A673 (cell line): ENCODE results near the gene CRK. TPM values are rescaled to one million over a fixed set of nuclear protein-coding genes. Genes with fewer than 3 reads are reported as not detected.
A peak's percentile ranks its signal among the peaks of the same experiment; 100 is the strongest.

Experiments used
- BruUV-seq: library from RNA; stranded (reverse); fragments of 400-500 nt; replicated peaks from 2 replicates; lab custom pipeline; 2021; lab: Mats Ljungman, UMichigan
- CTCF ChIA-PET: fragments of 300-600 bp; sonication (Branson Sonifier 250); formaldehyde crosslinking; loops from one replicate; lab custom pipeline; 2022; ENCODE audit warnings: antibody characterized with exemption; lab: Charles Lee
- POLR2A ChIA-PET: fragments of 300-600 bp; sonication (Branson Sonifier 250); formaldehyde crosslinking; loops from one replicate; lab custom pipeline; 2022; ENCODE audit warnings: antibody characterized with exemption; ENCODE audit not compliant: low non-redundant PET; lab: Charles Lee
- DNase-seq: peaks from one replicate; pipeline ENCODE4 v3.0.0-alpha.2; 2015; ENCODE audit warnings: low spot score
- H3K27ac ChIP-seq: fragments of 200-600 bp; sonication (generic); 2 replicates; pipeline ENCODE4 v1.5.1; 2016; ENCODE audit warnings: mixed run types, low read depth, mild to moderate bottlenecking, mixed read lengths, antibody characterized with exemption, low read length; ENCODE audit not compliant: poor library complexity, severe bottlenecking
- H3K27me3 ChIP-seq: fragments of 200-600 bp; sonication (generic); replicated peaks from 2 replicates; pipeline ENCODE4 v1.6.1; 2017; ENCODE audit warnings: mixed run types, low read depth, mild to moderate bottlenecking, mixed read lengths, antibody characterized with exemption, low read length; ENCODE audit not compliant: insufficient read depth, poor library complexity
- H3K36me3 ChIP-seq: fragments of 200-600 bp; sonication (generic); 2 replicates; pipeline ENCODE4 v1.6.1; 2016; ENCODE audit warnings: mixed run types, mild to moderate bottlenecking, mixed read lengths, antibody characterized with exemption, low read length; ENCODE audit not compliant: insufficient read depth, poor library complexity, severe bottlenecking
- H3K4me1 ChIP-seq: fragments of 200-600 bp; sonication (generic); 2 replicates; pipeline ENCODE4 v1.6.1; 2017; ENCODE audit warnings: mixed run types, mild to moderate bottlenecking, mixed read lengths, antibody characterized with exemption, low read length; ENCODE audit not compliant: insufficient read depth, poor library complexity, severe bottlenecking
- H3K4me3 ChIP-seq: fragments of 200-600 bp; sonication (generic); 2 replicates; pipeline ENCODE4 v1.5.1; 2016; ENCODE audit warnings: low read depth, mixed run types, mild to moderate bottlenecking, mixed read lengths, low read length; ENCODE audit not compliant: poor library complexity, severe bottlenecking
- H3K9me3 ChIP-seq: fragments of 200-600 bp; sonication (generic); 2 replicates; pipeline ENCODE4 v1.6.1; 2016; ENCODE audit warnings: mixed run types, low read depth, mild to moderate bottlenecking, mixed read lengths, antibody characterized with exemption, low read length; ENCODE audit not compliant: poor library complexity, severe bottlenecking
- CTCF ChIP-seq: fragments of 300-800, 200-600 bp; sonication (generic); conservative IDR thresholded peaks from 2 replicates; pipeline ENCODE4 v1.5.1; 2017; ENCODE audit warnings: low read depth, mild to moderate bottlenecking, antibody characterized with exemption, low read length, moderate library complexity, mixed read lengths
- EZH2 ChIP-seq: fragments of 200-600 bp; sonication (generic); IDR thresholded peaks from 2 replicates; pipeline ENCODE4 v1.6.1; 2017; ENCODE audit warnings: borderline replicate concordance, low read depth, mild to moderate bottlenecking, mixed read lengths, antibody characterized with exemption, low read length; ENCODE audit not compliant: poor library complexity, severe bottlenecking
- intact Hi-C: fragments of 100-400 bp; cut with micrococcal nuclease; formaldehyde crosslinking; loops from one replicate; pipeline ENCODE4 v1.10.0; 2022; ENCODE audit not compliant: unreplicated experiment
- total RNA-seq: library from RNA; stranded (reverse); gene quantifications from 2 replicates; pipeline ENCODE4 v1.2.3, GENCODE V29; 2021

The CRK gene
- total RNA-seq, 1 experiment from 2014 or later = 85.9 TPM

DNA sequence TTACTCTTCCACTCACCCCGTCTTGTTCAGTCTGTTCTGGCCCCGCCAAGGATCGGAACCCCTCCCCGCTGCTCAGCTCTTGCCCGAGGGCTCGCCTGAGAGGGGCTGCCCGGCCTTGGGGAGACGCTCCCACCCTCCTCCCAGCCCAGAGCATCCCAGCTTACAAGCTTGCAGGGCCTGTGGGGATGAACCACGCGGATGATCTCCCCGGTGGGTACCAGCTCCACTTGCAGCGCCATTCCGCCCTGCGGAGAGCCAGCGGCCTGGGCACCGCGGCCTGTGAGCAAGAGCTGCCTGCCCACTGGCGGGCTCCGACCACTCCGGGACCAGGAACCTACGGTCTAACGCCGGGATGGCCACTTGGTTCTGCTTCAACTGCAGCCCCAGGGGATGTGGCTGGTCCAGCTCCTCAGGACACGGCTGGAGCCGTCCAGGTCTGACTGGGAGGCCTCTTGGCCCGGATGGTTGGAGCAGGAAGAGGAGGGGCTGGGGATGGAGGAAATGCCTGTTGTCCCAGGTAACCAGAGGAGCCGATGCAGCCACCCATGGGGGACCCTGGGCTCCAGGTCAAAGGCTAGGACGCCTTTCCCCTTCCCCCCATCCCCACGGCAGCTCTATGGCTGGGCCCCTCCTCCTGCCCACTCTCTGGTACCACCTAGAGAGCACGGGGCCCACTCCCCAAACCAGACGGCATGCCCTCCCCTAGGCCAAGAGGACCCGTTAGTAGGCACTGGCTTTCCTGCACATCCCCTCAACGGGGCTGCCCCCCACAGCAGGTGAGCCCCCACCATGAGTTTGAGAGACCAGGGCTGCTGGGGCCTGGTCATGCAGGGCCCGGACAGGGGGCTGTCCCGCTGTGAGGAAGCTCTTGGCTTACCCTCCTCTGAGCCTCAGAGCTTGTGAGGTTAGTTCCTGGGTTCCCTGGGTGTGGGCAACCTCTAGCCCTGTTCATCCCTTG, 36.5 kb upstream of the CRK start, which contains the start of gene MYO1C:
MYO1C (minus strand) TSS at position 438 of the 958 bp plus-strand sequence; CDS start at position 239, 199 bp downstream.
- Histone ChIP-seq H3K4me3 (peak within 1 kb of the TSS; percentile 59), H3K27me3 (no peaks in the 10 kb centered on the region), H3K9me3 (no peaks in the 10 kb centered on the region), H3K4me1 (peaks cover 7% of the 10 kb centered on the region), H3K27ac (no peak within 1 kb of the TSS), H3K36me3 (no peaks in the 10 kb centered on the region)
- intact Hi-C loops = no loop called here
- ChIA-PET CTCF (no interaction called here), POLR2A (interaction anchor here (0.5 kb wide), 1 partner anchor 104 kb away, joined by 8 read pairs; no protein-coding TSS in a partner anchor)
- BruUV-seq = no TSS peak
- no peak for DNase-seq
- TF ChIP-seq EZH2 (no peak), CTCF (no peak)

- H3K36me3 ChIP-seq = no peaks in the 10 kb centered on the region
- no peak for DNase-seq
- TF ChIP-seq EZH2 (no peak), CTCF (no peak)
- no TSS peak for BruUV-seq
- intact Hi-C loops = no loop called here
- H3K4me3 ChIP-seq = peak overlapping the region; percentile 59
- peaks cover 16% of the 10 kb centered on the region for H3K4me1 ChIP-seq
- ChIA-PET POLR2A (no interaction called here), CTCF (no interaction called here)
- no peaks in the 10 kb centered on the region for H3K9me3 ChIP-seq
- H3K27ac ChIP-seq = peak overlapping the region; percentile 59
- no peaks in the 10 kb centered on the region for H3K27me3 ChIP-seq
Measured at GRCh38 chr17:1491443-1492248, 35.6 kb upstream of the CRK start.

GRCh38 chr17:1490643-1491442, 34.8 kb upstream of the CRK start:
- ChIA-PET CTCF (no interaction called here), POLR2A (no interaction called here)
- Histone ChIP-seq H3K4me1 (peaks cover 16% of the 10 kb centered on the region), H3K27ac (peak overlapping the region; percentile 59), H3K27me3 (no peaks in the 10 kb centered on the region), H3K4me3 (peak overlapping the region; percentile 59), H3K9me3 (no peaks in the 10 kb centered on the region), H3K36me3 (no peaks in the 10 kb centered on the region)
- intact Hi-C loops = no loop called here
- peak; percentile 70 for DNase-seq
- BruUV-seq = no TSS peak
- no peak for TF ChIP-seq EZH2
- TF ChIP-seq CTCF = no peak
